CD14-positive monocyte (primary cell): Measurements from ENCODE around the gene CROCC. TPM values are rescaled to one million over a fixed set of nuclear protein-coding genes. Genes with fewer than 3 reads are reported as not detected.

ENCODE experiments used
- DNase-seq, 3 donors: peaks; one replicate each; pipeline ENCODE4 v3.0.0-alpha.2; 2011 to 2022
- H2AFZ ChIP-seq: 2 replicates; pipeline ENCODE4 v1.6.0; 2012; ENCODE audit warnings: mild to moderate bottlenecking, low read depth, low read length, inconsistent platforms; ENCODE audit not compliant: insufficient read depth, poor library complexity, severe bottlenecking
- H3K27ac ChIP-seq, 2 donors: 1 replicate in 1 of 2; 2 replicates in 1 of 2; pipeline ENCODE4 v1.5.1; 2012 to 2013; ENCODE audit warnings: low read length in 2 of 2, control low read depth in 1 of 2, inconsistent platforms in 1 of 2, low read depth in 1 of 2, mild to moderate bottlenecking in 1 of 2
- H3K27me3 ChIP-seq, 2 donors: one replicate each; pipeline versions ENCODE4 v1.6.0 to v1.6.1; 2011 to 2013; ENCODE audit warnings: low read length in 2 of 2; ENCODE audit not compliant: control insufficient read depth in 2 of 2, insufficient read depth in 2 of 2
- H3K36me3 ChIP-seq, 2 donors: replicated peaks in 1 of 2; 1 replicate in 1 of 2; 2 replicates in 1 of 2; pipeline versions ENCODE4 v1.5.1 to v1.6.1; 2012 to 2013; ENCODE audit warnings: low read length in 2 of 2, control low read depth in 1 of 2, inconsistent platforms in 1 of 2, mild to moderate bottlenecking in 1 of 2; ENCODE audit not compliant: insufficient read depth in 2 of 2, control insufficient read depth in 1 of 2
- H3K4me1 ChIP-seq, 2 donors: 1 replicate in 1 of 2; 2 replicates in 1 of 2; pipeline versions ENCODE4 v1.5.1 to v1.6.1; 2012 to 2013; ENCODE audit warnings: low read length in 2 of 2, control low read depth in 1 of 2, inconsistent platforms in 1 of 2, mild to moderate bottlenecking in 1 of 2, moderate library complexity in 1 of 2; ENCODE audit not compliant: insufficient read depth in 2 of 2, control insufficient read depth in 1 of 2
- H3K4me2 ChIP-seq: replicated peaks from 2 replicates; pipeline ENCODE3; 2012; ENCODE audit warnings: low read length, moderate library complexity, mild to moderate bottlenecking; ENCODE audit not compliant: poor library complexity, severe bottlenecking; ENCODE audit errors: extremely low read depth
- H3K4me3 ChIP-seq, 3 experiments: fragments of 200-600 bp in 1 of 3; sonication (generic) in 1 of 3; replicated peaks in 1 of 3; 1 replicate in 2 of 3; 2 replicates in 1 of 3; pipeline ENCODE4 v1.5.1; 2011 to 2013; ENCODE audit warnings: low read length in 3 of 3, mild to moderate bottlenecking in 3 of 3, control low read depth in 2 of 3, low read depth in 2 of 3, inconsistent platforms in 1 of 3, moderate library complexity in 1 of 3
- H3K79me2 ChIP-seq: 2 replicates; pipeline ENCODE4 v1.6.0; 2012; ENCODE audit warnings: mild to moderate bottlenecking, control low read depth, inconsistent platforms, low read length, moderate library complexity; ENCODE audit not compliant: insufficient read depth
- H3K9ac ChIP-seq: 2 replicates; pipeline ENCODE4 v1.6.0; 2017; ENCODE audit warnings: low read length, mild to moderate bottlenecking; ENCODE audit not compliant: insufficient read depth, poor library complexity, severe bottlenecking
- H3K9me3 ChIP-seq, 2 donors: replicated peaks in 1 of 2; 1 replicate in 1 of 2; 2 replicates in 1 of 2; pipeline versions ENCODE4 v1.5.1 to v1.6.1; 2012 to 2013; ENCODE audit warnings: low read length in 2 of 2, control low read depth in 1 of 2; ENCODE audit not compliant: control insufficient read depth in 1 of 2, insufficient read depth in 1 of 2
- H4K20me1 ChIP-seq: 2 replicates; pipeline ENCODE4 v1.6.0; 2012; ENCODE audit warnings: mild to moderate bottlenecking, low read length, control low read depth, moderate library complexity; ENCODE audit not compliant: insufficient read depth
- H3K27ac Mint-ChIP-seq, 7 donors: one replicate each; pipeline ENCODE4 v1.8.0; 2020; ENCODE audit warnings: mild to moderate bottlenecking in 7 of 7, mixed read lengths in 7 of 7, moderate library complexity in 6 of 7, inconsistent platforms in 2 of 7
- H3K27me3 Mint-ChIP-seq, 3 donors: one replicate each; pipeline ENCODE4 v1.8.0; 2021 to 2022; ENCODE audit warnings: low read depth in 3 of 3, mild to moderate bottlenecking in 3 of 3, mixed read lengths in 3 of 3, moderate library complexity in 3 of 3, inconsistent platforms in 1 of 3
- H3K36me3 Mint-ChIP-seq, 2 donors: one replicate each; pipeline ENCODE4 v1.8.0; 2020; ENCODE audit warnings: mixed read lengths in 2 of 2, inconsistent platforms in 1 of 2, mild to moderate bottlenecking in 1 of 2
- H3K4me1 Mint-ChIP-seq: one replicate; pipeline ENCODE4 v1.8.0; 2020; ENCODE audit warnings: mild to moderate bottlenecking, mixed read lengths
- H3K4me3 Mint-ChIP-seq, 2 donors: one replicate each; pipeline ENCODE4 v1.8.0; 2020; ENCODE audit warnings: mild to moderate bottlenecking in 2 of 2, mixed read lengths in 2 of 2, moderate library complexity in 1 of 2
- H3K9me3 Mint-ChIP-seq, 7 donors: one replicate each; pipeline ENCODE4 v1.8.0; 2020 to 2022; ENCODE audit warnings: mixed read lengths in 7 of 7, mild to moderate bottlenecking in 6 of 7, moderate library complexity in 6 of 7, inconsistent platforms in 2 of 7
- WGBS: methylation state at CpG from one replicate; pipeline ENCODE4 v1.1.5; 2013; ENCODE audit warnings: missing lambda C conversion rate; ENCODE audit not compliant: insufficient coverage; 5-methylcytosine and 5-hydroxymethylcytosine counted together
- intact Hi-C, 2 donors: fragments of 100-400 bp; cut with micrococcal nuclease; formaldehyde crosslinking; loops; one replicate each; pipeline versions ENCODE4 v1.15.0 to v1.15.1; 2023
- polyA plus RNA-seq, 3 donors: library from polyadenylated mRNA; depleted of rRNA in 1 of 3; unstranded in 2 of 3; stranded (reverse) in 1 of 3; fragments of 300-500 nt in 2 of 3; fragments of >200 nt in 1 of 3; fragmentation: Illumina TruSeq in 2 of 3; gene quantifications; 1 replicate in 2 of 3; 2 replicates in 1 of 3; pipeline ENCODE4 v1.2.3, GENCODE V29; 2012 to 2021
- TF ChIP-seq, protein P1 (sequence below): fragments of 200-600 bp; IDR thresholded peaks from one replicate; pipeline ENCODE4 v1.8.0; 2022; ENCODE audit warnings: antibody characterized with exemption, mild to moderate bottlenecking

The CROCC gene
- polyA plus RNA-seq, 3 donors, result 0.21 to 46.1 (median 0.69) TPM

GRCh38 chr1:16975838-16976237, 54.1 kb downstream of the CROCC start:
- peaks cover 8% of the 10 kb centered on the region for H3K4me1 Mint-ChIP-seq
- Histone ChIP-seq H3K27me3 (peaks cover 9 to 22% of the 10 kb centered on the region in 2 donors), H2AFZ (no peak overlapping the region), H3K27ac (no peak overlapping the region), H3K9me3 (peaks cover 0 to 10% of the 10 kb centered on the region in 2 donors), H3K4me3 (no peak overlapping the region), H3K9ac (no peak overlapping the region), H3K4me2 (no peak overlapping the region), H4K20me1 (no peaks in the 10 kb centered on the region), H3K4me1 (peaks cover 3 to 10% of the 10 kb centered on the region in 2 donors), H3K79me2 (no peaks in the 10 kb centered on the region), H3K36me3 (no peaks in the 10 kb centered on the region)
- intact Hi-C loops, result no loop called here
- H3K9me3 Mint-ChIP-seq, result peaks cover 0 to 3% (median under 1%) of the 10 kb centered on the region in 7 donors
- TF ChIP-seq, protein P1, sequence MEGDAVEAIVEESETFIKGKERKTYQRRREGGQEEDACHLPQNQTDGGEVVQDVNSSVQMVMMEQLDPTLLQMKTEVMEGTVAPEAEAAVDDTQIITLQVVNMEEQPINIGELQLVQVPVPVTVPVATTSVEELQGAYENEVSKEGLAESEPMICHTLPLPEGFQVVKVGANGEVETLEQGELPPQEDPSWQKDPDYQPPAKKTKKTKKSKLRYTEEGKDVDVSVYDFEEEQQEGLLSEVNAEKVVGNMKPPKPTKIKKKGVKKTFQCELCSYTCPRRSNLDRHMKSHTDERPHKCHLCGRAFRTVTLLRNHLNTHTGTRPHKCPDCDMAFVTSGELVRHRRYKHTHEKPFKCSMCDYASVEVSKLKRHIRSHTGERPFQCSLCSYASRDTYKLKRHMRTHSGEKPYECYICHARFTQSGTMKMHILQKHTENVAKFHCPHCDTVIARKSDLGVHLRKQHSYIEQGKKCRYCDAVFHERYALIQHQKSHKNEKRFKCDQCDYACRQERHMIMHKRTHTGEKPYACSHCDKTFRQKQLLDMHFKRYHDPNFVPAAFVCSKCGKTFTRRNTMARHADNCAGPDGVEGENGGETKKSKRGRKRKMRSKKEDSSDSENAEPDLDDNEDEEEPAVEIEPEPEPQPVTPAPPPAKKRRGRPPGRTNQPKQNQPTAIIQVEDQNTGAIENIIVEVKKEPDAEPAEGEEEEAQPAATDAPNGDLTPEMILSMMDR, result no peak
- peaks cover 23 to 30% (median 30%) of the 10 kb centered on the region in 3 donors for H3K27me3 Mint-ChIP-seq
- no peak overlapping the region for H3K4me3 Mint-ChIP-seq
- no peak for DNase-seq
- H3K36me3 Mint-ChIP-seq, result peaks cover 2 to 5% of the 10 kb centered on the region in 2 donors
- no peak overlapping the region for H3K27ac Mint-ChIP-seq
- 98% methylated on average over 14 of the region's 14 CpGs for WGBS

GRCh38 chr1:16976966-16977365, 55.2 kb downstream of the CROCC start:
- H3K79me2 ChIP-seq, result no peaks in the 10 kb centered on the region
- peaks cover 0 to 10% of the 10 kb centered on the region in 2 donors for H3K9me3 ChIP-seq
- H3K36me3 Mint-ChIP-seq, result peaks cover 2 to 8% of the 10 kb centered on the region in 2 donors
- H3K4me1 Mint-ChIP-seq, result peaks cover 10% of the 10 kb centered on the region
- H3K27ac Mint-ChIP-seq, result peak overlapping the region in 1 of 7 donors; percentile 48
- H3K36me3 ChIP-seq, result no peaks in the 10 kb centered on the region
- H3K27me3 ChIP-seq, result peaks cover 9 to 31% of the 10 kb centered on the region in 2 donors
- no peak overlapping the region for H2AFZ ChIP-seq
- no peak for DNase-seq
- no peak overlapping the region for H3K4me2 ChIP-seq
- TF ChIP-seq, protein P1, result no peak
- no peaks in the 10 kb centered on the region for H4K20me1 ChIP-seq
- H3K27me3 Mint-ChIP-seq, result peaks cover 33 to 41% (median 39%) of the 10 kb centered on the region in 3 donors
- WGBS, result 94% methylated on average over 14 of the region's 16 CpGs
- no peak overlapping the region for H3K27ac ChIP-seq
- H3K4me1 ChIP-seq, result peaks cover 3 to 10% of the 10 kb centered on the region in 2 donors
- intact Hi-C loops, result no loop called here
- no peak overlapping the region for H3K9ac ChIP-seq
- H3K9me3 Mint-ChIP-seq, result peaks cover 0 to 9% (median 2%) of the 10 kb centered on the region in 7 donors
- no peak overlapping the region for H3K4me3 ChIP-seq
- no peak overlapping the region for H3K4me3 Mint-ChIP-seq
